Measurements from ENCODE around the gene GRAP2.

The GRAP2 gene

GRCh38 chr22:39955675-39956074 lies 54.8 kb downstream of the GRAP2 start:
- no peaks in the 10 kb centered on the region for H3K9me2 ChIP-seq (replicated peaks; ENCODE audit: control insufficient read depth, low read length)
- no peaks in the 10 kb centered on the region for H3K36me3 ChIP-seq (ENCODE audit: control insufficient read depth, low read length)
- H3K27me3 ChIP-seq (ENCODE audit: control insufficient read depth, low read length): peaks cover 27% of the 10 kb centered on the region
- no peaks in the 10 kb centered on the region for H3K79me2 ChIP-seq (ENCODE audit: control insufficient read depth, low read length)
- H4K20me1 ChIP-seq (ENCODE audit: control insufficient read depth, insufficient read depth, low read depth, low read length): no peaks in the 10 kb centered on the region
- no peak overlapping the region for H3K4me2 ChIP-seq (ENCODE audit: low read length)
- TF ChIP-seq EZH2phosphoT487 (IDR thresholded peaks at IDR 0.05; ENCODE audit: borderline replicate concordance, low read length): no peak
- TF ChIP-seq, protein P1, sequence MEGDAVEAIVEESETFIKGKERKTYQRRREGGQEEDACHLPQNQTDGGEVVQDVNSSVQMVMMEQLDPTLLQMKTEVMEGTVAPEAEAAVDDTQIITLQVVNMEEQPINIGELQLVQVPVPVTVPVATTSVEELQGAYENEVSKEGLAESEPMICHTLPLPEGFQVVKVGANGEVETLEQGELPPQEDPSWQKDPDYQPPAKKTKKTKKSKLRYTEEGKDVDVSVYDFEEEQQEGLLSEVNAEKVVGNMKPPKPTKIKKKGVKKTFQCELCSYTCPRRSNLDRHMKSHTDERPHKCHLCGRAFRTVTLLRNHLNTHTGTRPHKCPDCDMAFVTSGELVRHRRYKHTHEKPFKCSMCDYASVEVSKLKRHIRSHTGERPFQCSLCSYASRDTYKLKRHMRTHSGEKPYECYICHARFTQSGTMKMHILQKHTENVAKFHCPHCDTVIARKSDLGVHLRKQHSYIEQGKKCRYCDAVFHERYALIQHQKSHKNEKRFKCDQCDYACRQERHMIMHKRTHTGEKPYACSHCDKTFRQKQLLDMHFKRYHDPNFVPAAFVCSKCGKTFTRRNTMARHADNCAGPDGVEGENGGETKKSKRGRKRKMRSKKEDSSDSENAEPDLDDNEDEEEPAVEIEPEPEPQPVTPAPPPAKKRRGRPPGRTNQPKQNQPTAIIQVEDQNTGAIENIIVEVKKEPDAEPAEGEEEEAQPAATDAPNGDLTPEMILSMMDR (IDR thresholded peaks at IDR 0.05; ENCODE audit: low read depth, low read length, poor library complexity, severe bottlenecking): no peak
- no peak overlapping the region for H3K4me3 ChIP-seq (ENCODE audit: low read length)
- no peaks in the 10 kb centered on the region for H3K9me3 ChIP-seq (ENCODE audit: control insufficient read depth, insufficient read depth, low read length)
- H3F3A ChIP-seq (ENCODE audit: control insufficient read depth, insufficient read depth): no peaks in the 10 kb centered on the region
- H3K4me1 ChIP-seq (ENCODE audit: control insufficient read depth, low read length): peaks cover 14% of the 10 kb centered on the region
- no peak overlapping the region for H3K27ac ChIP-seq (ENCODE audit: low read depth, low read length)

GRCh38 chr22:39956932-39957664 lies 56.2 kb downstream of the GRAP2 start:
- Histone ChIP-seq H3K36me3 (ENCODE audit: control insufficient read depth, low read length) (no peaks in the 10 kb centered on the region), H3K27me3 (ENCODE audit: control insufficient read depth, low read length) (peaks cover 39% of the 10 kb centered on the region), H3F3A (ENCODE audit: control insufficient read depth, insufficient read depth) (no peaks in the 10 kb centered on the region), H3K9me3 (ENCODE audit: control insufficient read depth, insufficient read depth, low read length) (no peaks in the 10 kb centered on the region), H3K4me3 (ENCODE audit: low read length) (0 out of 2 replicates have a peak overlapping the region, but pooled peaks have one; percentile 12), H4K20me1 (ENCODE audit: control insufficient read depth, insufficient read depth, low read depth, low read length) (no peaks in the 10 kb centered on the region), H3K79me2 (ENCODE audit: control insufficient read depth, low read length) (no peaks in the 10 kb centered on the region), H3K9me2 (replicated peaks; ENCODE audit: control insufficient read depth, low read length) (no peaks in the 10 kb centered on the region), H3K4me1 (ENCODE audit: control insufficient read depth, low read length) (peaks cover 10% of the 10 kb centered on the region), H3K4me2 (ENCODE audit: low read length) (peak overlapping the region; percentile 29; the same call in 1 of the 2 replicates), H3K27ac (ENCODE audit: low read depth, low read length) (no peak overlapping the region)
- TF ChIP-seq EZH2phosphoT487 (IDR thresholded peaks at IDR 0.05; ENCODE audit: borderline replicate concordance, low read length): no peak
- TF ChIP-seq, protein P1 (IDR thresholded peaks at IDR 0.05; ENCODE audit: low read depth, low read length, poor library complexity, severe bottlenecking): no peak

GRCh38 chr22:39958009-39958711 lies 57.3 kb downstream of the GRAP2 start:
- no peaks in the 10 kb centered on the region for H3K9me3 ChIP-seq (ENCODE audit: control insufficient read depth, insufficient read depth, low read length)
- no peaks in the 10 kb centered on the region for H3K9me2 ChIP-seq (replicated peaks; ENCODE audit: control insufficient read depth, low read length)
- H3K27me3 ChIP-seq (ENCODE audit: control insufficient read depth, low read length): peaks cover 42% of the 10 kb centered on the region
- no peak overlapping the region for H3K4me3 ChIP-seq (ENCODE audit: low read length)
- no peaks in the 10 kb centered on the region for H3K79me2 ChIP-seq (ENCODE audit: control insufficient read depth, low read length)
- no peaks in the 10 kb centered on the region for H4K20me1 ChIP-seq (ENCODE audit: control insufficient read depth, insufficient read depth, low read depth, low read length)
- H3K4me1 ChIP-seq (ENCODE audit: control insufficient read depth, low read length): peaks cover 10% of the 10 kb centered on the region
- TF ChIP-seq, protein P1 (IDR thresholded peaks at IDR 0.05; ENCODE audit: low read depth, low read length, poor library complexity, severe bottlenecking): no peak
- no peak for TF ChIP-seq EZH2phosphoT487 (IDR thresholded peaks at IDR 0.05; ENCODE audit: borderline replicate concordance, low read length)
- no peaks in the 10 kb centered on the region for H3F3A ChIP-seq (ENCODE audit: control insufficient read depth, insufficient read depth)
- H3K27ac ChIP-seq (ENCODE audit: low read depth, low read length): no peak overlapping the region
- no peaks in the 10 kb centered on the region for H3K36me3 ChIP-seq (ENCODE audit: control insufficient read depth, low read length)
- H3K4me2 ChIP-seq (ENCODE audit: low read length): no peak overlapping the region
